ENCODE measurements around the gene CAB39.

- TF ChIP-seq CTCF (IDR thresholded peaks at IDR 0.05) (no peak), POLR2A (IDR thresholded peaks at IDR 0.05; ENCODE audit: low read depth) (no peak), EP300 (IDR thresholded peaks at IDR 0.05) (no peak), POLR2AphosphoS5 (IDR thresholded peaks at IDR 0.05) (no peak)
Measured at GRCh38 chr2:230706966-230707365, 5.7 kb upstream of the CAB39 start.
